ENCODE results near the gene CYP11A1.

DNA sequence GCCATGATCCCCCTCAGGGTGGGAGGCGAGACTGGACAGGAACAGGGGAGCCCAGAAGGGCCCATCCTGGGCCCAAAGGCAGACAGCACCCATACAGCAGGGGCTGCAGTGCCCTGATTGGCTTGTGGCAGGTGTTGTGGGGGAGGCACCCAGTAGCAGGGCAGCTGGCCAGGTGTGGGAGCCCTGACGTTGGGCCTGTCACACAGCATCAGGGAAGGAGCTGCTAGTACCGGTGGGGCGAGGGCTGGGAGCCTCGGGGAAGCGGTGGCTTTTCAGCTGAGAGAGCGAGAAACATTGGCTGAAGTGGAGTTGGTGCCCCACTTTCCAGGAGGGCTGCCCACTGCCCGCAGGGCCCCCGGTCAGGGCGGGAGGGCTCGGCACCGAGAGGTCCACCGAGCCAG is 19.7 kb upstream of the CYP11A1 start:
- TF ChIP-seq EP300 (IDR thresholded peaks at IDR 0.05) = no peak
- TF ChIP-seq CTCF (IDR thresholded peaks at IDR 0.05) = no peak
- TF ChIP-seq POLR2A (IDR thresholded peaks at IDR 0.05) = no peak

Data from suprapubic skin (tissue), 3 donors.